Ramos (cell line): ENCODE data around the gene LNX1.
"Not testable (repeated sequence)": the region's sequence is repeated elsewhere in the genome, so short reads cannot be mapped to it uniquely, and the experiment has no call there.

Experiments
- in situ Hi-C: fragments of 300-500 bp; cut with MboI; formaldehyde crosslinking; loops from one replicate; pipeline ENCODE4 v1.14.3; 2022; ENCODE audit warnings: low sequenced_read_pairs; ENCODE audit not compliant: unreplicated experiment

Gene LNX1

DNA sequence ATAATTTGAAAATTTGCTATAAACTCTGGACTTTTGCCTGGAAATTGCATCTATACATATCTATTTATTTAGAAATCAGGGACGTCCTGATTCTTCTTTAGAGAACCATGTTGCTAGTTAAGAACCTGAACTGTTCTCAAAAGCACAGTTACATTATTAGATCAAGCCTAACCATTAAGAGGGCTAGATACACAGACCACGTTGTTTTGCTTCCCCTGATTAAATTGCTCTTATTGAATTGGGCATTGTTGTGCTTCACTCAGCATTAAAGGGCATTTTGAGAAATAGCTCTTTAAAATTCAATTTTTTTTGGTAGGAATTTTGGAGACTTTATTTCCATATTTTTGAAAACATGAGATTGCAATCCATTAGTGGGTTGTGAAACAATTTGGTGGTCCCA lies 169.5 kb downstream of the LNX1 start:
- in situ Hi-C loops: no loop called here

- in situ Hi-C loops: no loop called here
These were observed 172.1 kb downstream of the LNX1 start for GRCh38 chr4:53419208-53419607.

DNA sequence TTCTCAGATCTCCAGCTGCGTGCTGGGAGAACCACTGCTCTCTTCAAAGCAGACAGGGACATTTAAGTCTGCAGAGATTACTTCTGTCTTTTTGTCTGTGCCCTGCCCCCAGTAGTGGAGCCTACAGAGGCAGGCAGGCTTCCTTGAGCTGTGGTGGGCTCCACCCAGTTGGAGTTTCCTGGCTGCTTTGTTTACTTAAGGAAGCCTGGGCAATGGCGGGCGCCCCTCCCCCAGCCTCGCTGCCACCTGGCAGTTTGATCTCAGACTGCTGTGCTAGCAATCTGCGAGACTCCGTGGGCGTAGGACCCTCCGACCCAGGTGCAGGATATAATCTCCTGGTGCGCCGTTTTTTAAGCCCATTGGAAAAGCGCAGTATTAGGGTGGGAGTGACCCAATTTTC lies 181.8 kb downstream of the LNX1 start:
- in situ Hi-C loops: not testable (repeated sequence)
